Measurements from ENCODE around the gene KCNJ6. TPM values are rescaled to one million over a fixed set of nuclear protein-coding genes. Genes with fewer than 3 reads are reported as not detected.
A peak's percentile ranks its signal among the peaks of the same experiment; 100 is the strongest.

Gene KCNJ6
- total and polyA plus RNA-seq, 2 experiments from 2014 or later, result 0.07 to 0.46 TPM

GRCh38 chr21:37878946-37879660, 37.2 kb downstream of the KCNJ6 start:
- H3K9me2 ChIP-seq (replicated peaks; ENCODE audit: insufficient read depth), result no peaks in the 10 kb centered on the region
- H3K4me3 ChIP-seq, result no peak overlapping the region
- no peak overlapping the region for H2AFZ ChIP-seq
- no peaks in the 10 kb centered on the region for H3K79me2 ChIP-seq
- no peaks in the 10 kb centered on the region for H3K36me3 ChIP-seq (replicated peaks; ENCODE audit: insufficient read depth, low read depth)
- H3K9me3 ChIP-seq (ENCODE audit: low read depth), result no peaks in the 10 kb centered on the region
- 75% methylated on average over 7 of the region's 7 CpGs for WGBS (ENCODE audit: low lambda C conversion rate, missing lambda C conversion rate)
- no peak overlapping the region for H3K27ac ChIP-seq
- DNase-seq (ENCODE audit: low spot score), result peak; percentile 34
- H3K27me3 ChIP-seq, result no peaks in the 10 kb centered on the region
- H3K4me2 ChIP-seq, result no peak overlapping the region
- H4K20me1 ChIP-seq (ENCODE audit: insufficient read depth, poor library complexity, severe bottlenecking), result no peaks in the 10 kb centered on the region
- TF ChIP-seq EZH2phosphoT487 (IDR thresholded peaks at IDR 0.05; ENCODE audit: low read depth, severe bottlenecking, unreplicated experiment), result no peak
- no peak for TF ChIP-seq EZH2 (IDR thresholded peaks at IDR 0.05; ENCODE audit: borderline replicate concordance)
- TF ChIP-seq CTCF (IDR thresholded peaks at IDR 0.05; ENCODE audit: poor library complexity), result no peak
- H3K4me1 ChIP-seq (ENCODE audit: insufficient read depth), result no peaks in the 10 kb centered on the region

- no peak overlapping the region for H3K27ac ChIP-seq
- no peaks in the 10 kb centered on the region for H3K9me2 ChIP-seq (replicated peaks; ENCODE audit: insufficient read depth)
- H4K20me1 ChIP-seq (ENCODE audit: insufficient read depth, poor library complexity, severe bottlenecking), result no peaks in the 10 kb centered on the region
- TF ChIP-seq EZH2 (IDR thresholded peaks at IDR 0.05; ENCODE audit: borderline replicate concordance), result no peak
- TF ChIP-seq CTCF (IDR thresholded peaks at IDR 0.05; ENCODE audit: poor library complexity), result no peak
- no peak for TF ChIP-seq EZH2phosphoT487 (IDR thresholded peaks at IDR 0.05; ENCODE audit: low read depth, severe bottlenecking, unreplicated experiment)
- no peak overlapping the region for H3K4me3 ChIP-seq
- H3K4me2 ChIP-seq, result no peak overlapping the region
- H3K4me1 ChIP-seq (ENCODE audit: insufficient read depth), result no peaks in the 10 kb centered on the region
- 90% methylated on average over 3 of the region's 3 CpGs for WGBS (ENCODE audit: low lambda C conversion rate, missing lambda C conversion rate)
- no peaks in the 10 kb centered on the region for H3K9me3 ChIP-seq (ENCODE audit: low read depth)
- no peaks in the 10 kb centered on the region for H3K27me3 ChIP-seq
- H3K36me3 ChIP-seq (replicated peaks; ENCODE audit: insufficient read depth, low read depth), result no peaks in the 10 kb centered on the region
- H2AFZ ChIP-seq, result no peak overlapping the region
- no peak for DNase-seq (ENCODE audit: low spot score)
- H3K79me2 ChIP-seq, result no peaks in the 10 kb centered on the region
Measured at GRCh38 chr21:37877888-37878684, 38.2 kb downstream of the KCNJ6 start.

- H3K4me1 ChIP-seq (ENCODE audit: insufficient read depth), result no peaks in the 10 kb centered on the region
- no peak overlapping the region for H2AFZ ChIP-seq
Measured at GRCh38 chr21:37877171-37877570, 39.1 kb downstream of the KCNJ6 start.

More at GRCh38 chr21:37877171-37877570, 39.1 kb downstream of the KCNJ6 start:
- Histone ChIP-seq H3K79me2 (no peaks in the 10 kb centered on the region), H3K4me2 (no peak overlapping the region), H3K27me3 (no peaks in the 10 kb centered on the region), H3K36me3 (replicated peaks; ENCODE audit: insufficient read depth, low read depth) (no peaks in the 10 kb centered on the region), H3K4me3 (no peak overlapping the region), H3K27ac (no peak overlapping the region), H3K9me3 (ENCODE audit: low read depth) (no peaks in the 10 kb centered on the region), H4K20me1 (ENCODE audit: insufficient read depth, poor library complexity, severe bottlenecking) (no peaks in the 10 kb centered on the region), H3K9me2 (replicated peaks; ENCODE audit: insufficient read depth) (no peaks in the 10 kb centered on the region)
- DNase-seq (ENCODE audit: low spot score), result no peak
- 41% methylated on average over 1 of the region's 1 CpG for WGBS (ENCODE audit: low lambda C conversion rate, missing lambda C conversion rate)
- TF ChIP-seq EZH2phosphoT487 (IDR thresholded peaks at IDR 0.05; ENCODE audit: low read depth, severe bottlenecking, unreplicated experiment) (no peak), EZH2 (IDR thresholded peaks at IDR 0.05; ENCODE audit: borderline replicate concordance) (no peak), CTCF (IDR thresholded peaks at IDR 0.05; ENCODE audit: poor library complexity) (no peak)

Data from hepatocyte (in vitro differentiated cells).